GM20431 (cell line): ENCODE results near the gene GH1.

ENCODE experiments used
- in situ Hi-C: fragments of 300-500 bp; cut with MseI, MboI; formaldehyde crosslinking; loops from one replicate; pipeline ENCODE4 v1.15.0; 2020; ENCODE audit warnings: low sequenced_read_pairs; ENCODE audit not compliant: unreplicated experiment

The GH1 gene

DNA sequence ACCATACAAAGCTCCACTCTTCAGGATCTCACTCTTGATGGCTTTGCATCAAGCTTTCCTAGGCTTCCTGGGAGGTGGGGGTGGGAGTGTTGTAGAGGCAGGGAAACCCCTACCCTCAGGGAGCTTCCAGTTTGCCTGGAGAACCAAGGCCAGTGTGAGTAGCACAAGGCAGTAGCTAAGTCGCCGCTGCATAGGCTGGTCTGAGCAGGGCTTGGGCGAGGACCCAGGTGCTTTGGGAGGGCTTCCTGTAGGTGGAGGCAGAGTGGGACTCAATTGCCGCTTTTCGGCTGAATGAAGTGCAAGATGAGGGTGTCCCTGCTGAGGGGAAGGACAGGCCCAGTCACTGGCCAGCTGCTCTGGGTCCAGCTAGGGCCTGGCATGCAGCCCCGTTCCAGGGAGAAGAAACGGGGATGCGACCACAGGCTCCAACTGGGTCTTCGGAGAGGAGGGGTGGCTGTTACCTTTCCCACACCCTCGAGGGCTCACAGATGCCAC lies 9.6 kb upstream of the GH1 start:
- in situ Hi-C loops, result no loop called here

DNA sequence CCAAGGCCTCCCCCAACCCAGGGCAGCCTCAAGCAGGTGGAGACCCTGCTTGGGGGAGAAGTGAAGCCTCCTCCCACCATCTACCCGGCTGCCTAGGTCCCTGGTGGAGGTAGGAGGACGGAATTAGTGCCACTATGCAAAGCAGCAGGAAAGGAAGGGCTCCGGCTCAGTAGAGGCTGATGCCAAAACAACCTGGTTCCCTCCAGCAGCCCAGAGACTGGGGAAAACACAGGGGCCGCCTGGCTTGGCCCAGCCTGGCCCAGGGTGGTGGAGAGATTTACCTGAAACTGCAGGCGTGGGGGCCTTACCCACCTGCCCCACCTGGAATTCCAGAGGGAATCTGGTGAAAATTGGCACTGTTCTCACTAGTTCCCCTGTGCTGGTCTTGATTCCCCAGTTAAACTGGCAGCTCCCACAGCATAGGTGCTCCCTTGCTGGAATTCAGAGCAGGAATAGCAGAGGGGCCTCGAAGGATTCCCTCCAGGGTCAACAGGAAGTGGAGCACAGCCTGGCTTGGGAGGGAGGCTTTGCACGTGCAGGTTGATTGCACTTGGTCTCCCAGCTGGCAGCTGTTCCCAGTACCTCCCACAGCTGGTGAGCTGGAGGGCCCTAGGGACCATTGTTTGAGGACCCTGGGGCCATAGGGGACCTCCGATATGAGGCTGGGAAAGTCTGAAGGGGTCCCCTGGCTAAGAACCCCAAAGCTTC lies 9.0 kb upstream of the GH1 start:
- in situ Hi-C loops, result no loop called here

DNA sequence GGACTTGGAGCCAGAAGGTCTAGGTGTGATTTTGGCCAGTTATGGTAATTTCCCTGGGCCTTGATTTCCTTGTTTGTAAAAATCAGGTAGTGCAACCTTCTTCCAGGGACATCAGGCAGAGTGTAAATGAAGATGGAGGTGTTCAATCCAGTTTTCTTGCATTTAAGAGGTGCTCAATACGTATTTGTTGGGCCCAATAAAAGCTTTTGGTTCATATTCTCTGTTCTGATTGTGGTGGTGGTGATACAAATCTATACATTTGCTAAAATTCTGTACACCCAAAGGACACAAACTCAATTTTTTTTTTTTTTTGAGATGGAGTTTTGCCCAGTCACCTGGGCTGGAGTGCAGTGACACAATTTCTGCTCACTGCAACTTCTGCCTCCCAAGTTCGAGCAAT lies 7.5 kb upstream of the GH1 start:
- in situ Hi-C loops, result no loop called here

- in situ Hi-C loops, result no loop called here
Measured at GRCh38 chr17:63925615-63926014, 7.0 kb upstream of the GH1 start.

DNA sequence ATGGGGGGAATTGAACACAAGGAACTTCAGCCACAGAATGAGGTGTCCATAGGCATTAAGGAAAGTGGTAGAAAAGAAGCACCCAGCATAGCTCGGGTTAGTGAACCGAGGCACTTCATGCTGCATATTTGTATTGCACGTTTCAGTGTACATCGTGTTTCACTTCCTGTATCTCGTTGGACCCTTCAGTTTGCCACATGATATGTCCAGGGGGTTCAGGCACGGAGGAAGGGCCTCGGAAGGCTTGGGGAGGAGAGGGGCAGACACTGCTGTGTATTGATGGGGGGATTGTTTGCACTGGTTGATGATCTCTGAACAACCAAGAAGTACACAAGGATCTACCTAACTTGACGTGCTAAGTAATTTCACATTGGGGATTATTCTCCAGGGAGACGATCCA lies 3.8 kb upstream of the GH1 start:
- in situ Hi-C loops, result loop anchor here (25.0 kb wide), 1 partner anchor 340 kb away; the partner anchor contains the start of gene TEX2

GRCh38 chr17:63920779-63921178 lies 2.1 kb upstream of the GH1 start:
- in situ Hi-C loops, result loop anchor here (25.0 kb wide), 1 partner anchor 342 kb away; the partner anchor contains the start of gene TEX2

GRCh38 chr17:63920050-63920449 lies 1.4 kb upstream of the GH1 start:
- in situ Hi-C loops, result loop anchor here (25.0 kb wide), 1 partner anchor 342 kb away; the partner anchor contains the start of gene TEX2

DNA sequence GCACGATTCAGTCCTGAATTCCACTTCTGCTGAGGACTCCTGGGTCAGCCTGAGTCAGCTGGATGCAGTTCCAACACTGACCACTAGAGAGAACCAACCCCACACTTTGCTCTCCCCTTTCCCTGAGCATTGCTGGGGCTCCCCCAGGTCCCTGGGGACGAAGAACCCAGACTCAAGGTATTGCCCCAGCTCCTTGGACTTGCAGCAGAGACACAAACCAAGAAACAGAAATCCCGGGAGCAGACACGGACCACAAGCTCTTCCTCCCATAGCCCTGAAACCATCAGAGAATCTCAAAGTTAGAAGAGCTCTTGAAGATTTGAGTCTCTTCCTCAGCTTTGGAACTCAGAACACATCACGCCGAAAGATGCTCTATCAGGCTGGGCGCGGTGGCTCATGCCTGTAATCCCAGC lies 678 bp upstream of the GH1 start:
- in situ Hi-C loops, result loop anchor here (25.0 kb wide), 1 partner anchor 343 kb away; the partner anchor contains the start of gene TEX2

DNA sequence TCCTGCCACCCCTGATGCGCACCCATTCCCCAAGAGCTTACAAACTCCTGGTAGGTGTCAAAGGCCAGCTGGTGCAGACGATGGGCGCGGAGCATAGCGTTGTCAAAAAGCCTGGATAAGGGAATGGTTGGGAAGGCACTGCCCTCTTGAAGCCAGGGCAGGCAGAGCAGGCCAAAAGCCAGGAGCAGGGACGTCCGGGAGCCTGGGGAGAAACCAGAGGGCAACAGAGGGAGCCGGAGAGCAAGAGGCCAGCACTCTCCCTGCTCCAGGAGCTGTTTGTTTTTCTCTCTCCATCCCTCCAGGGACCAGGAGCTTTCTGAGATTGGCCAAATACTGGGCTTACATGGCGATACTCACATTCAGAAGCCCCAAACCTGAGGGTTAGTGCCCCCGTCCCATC lies 334 bp downstream of the GH1 start:
- in situ Hi-C loops, result loop anchor here (25.0 kb wide), 1 partner anchor 344 kb away; the partner anchor contains the start of gene TEX2

DNA sequence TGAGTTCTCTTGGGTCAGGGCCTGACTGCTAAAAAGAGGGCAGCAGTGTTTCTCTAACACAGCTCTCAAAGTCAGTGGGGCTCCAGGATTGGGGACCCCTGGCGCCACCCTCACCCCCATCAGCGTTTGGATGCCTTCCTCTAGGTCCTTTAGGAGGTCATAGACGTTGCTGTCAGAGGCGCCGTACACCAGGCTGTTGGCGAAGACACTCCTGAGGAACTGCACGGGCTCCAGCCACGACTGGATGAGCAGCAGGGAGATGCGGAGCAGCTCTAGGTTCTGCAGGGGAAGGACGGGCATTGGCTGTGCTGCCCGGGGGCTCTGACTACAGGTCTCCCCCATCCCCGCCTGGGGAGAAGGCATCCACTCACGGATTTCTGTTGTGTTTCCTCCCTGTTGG lies 993 bp downstream of the GH1 start:
- in situ Hi-C loops, result loop anchor here (25.0 kb wide), 1 partner anchor 345 kb away; the partner anchor contains the start of gene TEX2

- in situ Hi-C loops, result loop anchor here (25.0 kb wide), 1 partner anchor 345 kb away; the partner anchor contains the start of gene TEX2
Measured at GRCh38 chr17:63917206-63917605, 1.4 kb downstream of the GH1 start.

DNA sequence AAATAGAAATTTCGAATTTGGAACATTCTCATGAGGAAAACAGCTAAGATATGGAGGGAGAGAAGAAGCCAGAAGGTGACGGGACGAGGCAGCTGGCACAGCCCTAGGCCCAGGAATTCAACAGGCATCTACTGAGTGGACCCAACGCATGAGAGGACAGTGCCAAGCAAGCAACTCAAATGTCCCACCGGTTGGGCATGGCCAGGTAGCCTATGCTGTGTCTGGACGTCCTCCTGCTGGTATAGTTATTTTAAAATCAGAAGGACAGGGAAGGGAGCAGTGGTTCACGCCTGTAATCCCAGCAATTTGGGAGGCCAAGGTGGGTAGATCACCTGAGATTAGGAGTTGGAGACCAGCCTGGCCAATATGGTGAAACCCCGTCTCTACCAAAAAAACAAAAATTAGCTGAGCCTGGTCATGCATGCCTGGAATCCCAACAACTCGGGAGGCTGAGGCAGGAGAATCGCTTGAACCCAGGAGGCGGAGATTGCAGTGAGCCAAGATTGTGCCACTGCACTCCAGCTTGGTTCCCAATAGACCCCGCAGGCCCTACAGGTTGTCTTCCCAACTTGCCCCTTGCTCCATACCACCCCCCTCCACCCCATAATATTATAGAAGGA lies 2.0 kb downstream of the GH1 start:
- in situ Hi-C loops, result loop anchor here (25.0 kb wide), 1 partner anchor 346 kb away; the partner anchor contains the start of gene TEX2

GRCh38 chr17:63915753-63916152 lies 2.9 kb downstream of the GH1 start:
- in situ Hi-C loops, result loop anchor here (25.0 kb wide), 1 partner anchor 347 kb away; the partner anchor contains the start of gene TEX2

DNA sequence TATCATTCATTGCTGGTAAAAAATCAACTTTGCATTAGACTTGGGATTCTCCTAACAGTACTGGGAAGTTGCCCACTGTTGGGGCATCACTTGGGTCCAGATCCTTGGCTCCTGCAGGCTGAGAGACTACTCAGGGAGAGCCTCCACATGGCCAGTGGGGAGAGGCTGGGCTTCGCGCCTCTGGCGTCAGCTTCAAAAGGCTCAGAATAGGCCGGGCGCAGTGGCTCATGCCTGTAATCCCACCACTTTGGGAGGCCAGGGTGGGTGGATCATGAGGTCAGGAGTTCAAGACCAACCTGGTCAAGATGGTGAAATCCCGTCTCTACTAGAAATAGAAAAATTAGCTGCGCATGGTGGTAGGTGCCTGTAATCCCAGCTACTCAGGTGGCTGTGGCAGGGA lies 4.2 kb downstream of the GH1 start:
- in situ Hi-C loops, result loop anchor here (25.0 kb wide), 1 partner anchor 348 kb away; the partner anchor contains the start of gene TEX2

- in situ Hi-C loops, result loop anchor here (25.0 kb wide), 1 partner anchor 351 kb away; the partner anchor contains the start of gene TEX2
Measured at GRCh38 chr17:63911657-63912100, 7.0 kb downstream of the GH1 start.

GRCh38 chr17:63911041-63911635 lies 7.5 kb downstream of the GH1 start, which contains the start of gene CSHL1:
CSHL1 (minus strand) TSS chr17:63911258; CDS start chr17:63911196, 62 bp downstream.
- in situ Hi-C loops, result loop anchor here (25.0 kb wide), 1 partner anchor 351 kb away; the partner anchor contains the start of gene TEX2

GRCh38 chr17:63910096-63910495 lies 8.5 kb downstream of the GH1 start:
- in situ Hi-C loops, result loop anchor here (25.0 kb wide), 1 partner anchor 352 kb away; the partner anchor contains the start of gene TEX2

GRCh38 chr17:63909586-63909985 lies 9.1 kb downstream of the GH1 start:
- in situ Hi-C loops, result loop anchor here (25.0 kb wide), 1 partner anchor 353 kb away; the partner anchor contains the start of gene TEX2

GRCh38 chr17:63907161-63907778 lies 11.4 kb downstream of the GH1 start:
- in situ Hi-C loops, result loop anchor here (25.0 kb wide), 1 partner anchor 355 kb away; the partner anchor contains the start of gene TEX2
